Astrocyte (in vitro differentiated cells and primary cell): ENCODE results near the gene ATP12A. TPM values are rescaled to one million over a fixed set of nuclear protein-coding genes. Genes with fewer than 3 reads are reported as not detected.
A peak's percentile ranks its signal among the peaks of the same experiment; 100 is the strongest.

ENCODE experiments used
- DNase-seq: peaks from one replicate; pipeline ENCODE4 v3.0.0-alpha.2; 2010; ENCODE audit warnings: low read depth
- FAIRE-seq: peaks from 2 replicates; lab custom pipeline; 2011; peaks lifted over from hg19 to GRCh38; lab: Jason Lieb, UNC
- H2AFZ ChIP-seq: 2 replicates; pipeline ENCODE4 v1.6.0; 2012; ENCODE audit warnings: low read depth, low read length, inconsistent platforms
- H3K27ac ChIP-seq: 2 replicates; pipeline ENCODE4 v1.5.1; 2011; ENCODE audit warnings: low read depth, low read length, inconsistent platforms
- H3K27me3 ChIP-seq: 2 replicates; pipeline ENCODE4 v1.6.0; 2011; ENCODE audit warnings: low read length, inconsistent platforms; ENCODE audit not compliant: insufficient read depth
- H3K36me3 ChIP-seq: 2 replicates; pipeline ENCODE4 v1.5.1; 2011; ENCODE audit warnings: low read length, inconsistent platforms; ENCODE audit not compliant: insufficient read depth
- H3K4me1 ChIP-seq: 2 replicates; pipeline ENCODE4 v1.5.1; 2011; ENCODE audit warnings: low read length, inconsistent platforms; ENCODE audit not compliant: insufficient read depth
- H3K4me2 ChIP-seq: 2 replicates; pipeline ENCODE4 v1.6.0; 2012; ENCODE audit warnings: low read length, inconsistent platforms
- H3K4me3 ChIP-seq: 2 replicates; pipeline ENCODE4 v1.5.1; 2011; ENCODE audit warnings: low read depth, mild to moderate bottlenecking, low read length, inconsistent platforms; ENCODE audit not compliant: insufficient read depth
- H3K79me2 ChIP-seq: 2 replicates; pipeline ENCODE4 v1.6.0; 2012; ENCODE audit warnings: mild to moderate bottlenecking, low read length, inconsistent platforms; ENCODE audit not compliant: insufficient read depth
- H3K9ac ChIP-seq: 2 replicates; pipeline ENCODE4 v1.6.0; 2012; ENCODE audit warnings: mild to moderate bottlenecking, low read length, inconsistent platforms
- H3K9me3 ChIP-seq: 2 replicates; pipeline ENCODE4 v1.5.1; 2012; ENCODE audit warnings: low read depth, mild to moderate bottlenecking, low read length, inconsistent platforms; ENCODE audit not compliant: insufficient read depth
- H4K20me1 ChIP-seq: 2 replicates; pipeline ENCODE4 v1.6.0; 2012; ENCODE audit warnings: low read length, inconsistent platforms; ENCODE audit not compliant: insufficient read depth
- H3K27ac Mint-ChIP-seq: one replicate; pipeline ENCODE4 v1.8.0; 2021; ENCODE audit warnings: mild to moderate bottlenecking, mixed read lengths; ENCODE audit not compliant: unreplicated experiment
- H3K27me3 Mint-ChIP-seq: one replicate; pipeline ENCODE4 v1.8.0; 2021; ENCODE audit warnings: low read depth, mixed read lengths; ENCODE audit not compliant: unreplicated experiment
- H3K36me3 Mint-ChIP-seq: one replicate; pipeline ENCODE4 v1.8.0; 2021; ENCODE audit warnings: low read depth, mixed read lengths; ENCODE audit not compliant: unreplicated experiment
- H3K4me1 Mint-ChIP-seq: one replicate; pipeline ENCODE4 v1.8.0; 2021; ENCODE audit warnings: low read depth, mixed read lengths; ENCODE audit not compliant: unreplicated experiment
- H3K4me3 Mint-ChIP-seq: one replicate; pipeline ENCODE4 v1.8.0; 2021; ENCODE audit warnings: mild to moderate bottlenecking, moderate library complexity, mixed read lengths; ENCODE audit not compliant: unreplicated experiment
- H3K9me3 Mint-ChIP-seq: one replicate; pipeline ENCODE4 v1.8.0; 2021; ENCODE audit warnings: mild to moderate bottlenecking, mixed read lengths; ENCODE audit not compliant: unreplicated experiment
- EZH2 ChIP-seq: IDR thresholded peaks from 2 replicates; pipeline ENCODE4 v1.6.1; 2012; ENCODE audit warnings: mild to moderate bottlenecking, low read length, inconsistent platforms; ENCODE audit not compliant: insufficient read depth
- total RNA-seq: library from RNA; stranded (reverse); gene quantifications from 2 replicates; pipeline ENCODE4 v1.2.1, GENCODE V29; 2021
- TF ChIP-seq, protein P1 (sequence below): IDR thresholded peaks from 2 replicates; pipeline ENCODE4 v1.5.1; 2011; ENCODE audit warnings: low read depth, mild to moderate bottlenecking, inconsistent platforms, low read length, moderate library complexity; ENCODE audit not compliant: insufficient read depth

Gene ATP12A
- total RNA-seq, 1 donor from 2014 or later: not detected

DNA sequence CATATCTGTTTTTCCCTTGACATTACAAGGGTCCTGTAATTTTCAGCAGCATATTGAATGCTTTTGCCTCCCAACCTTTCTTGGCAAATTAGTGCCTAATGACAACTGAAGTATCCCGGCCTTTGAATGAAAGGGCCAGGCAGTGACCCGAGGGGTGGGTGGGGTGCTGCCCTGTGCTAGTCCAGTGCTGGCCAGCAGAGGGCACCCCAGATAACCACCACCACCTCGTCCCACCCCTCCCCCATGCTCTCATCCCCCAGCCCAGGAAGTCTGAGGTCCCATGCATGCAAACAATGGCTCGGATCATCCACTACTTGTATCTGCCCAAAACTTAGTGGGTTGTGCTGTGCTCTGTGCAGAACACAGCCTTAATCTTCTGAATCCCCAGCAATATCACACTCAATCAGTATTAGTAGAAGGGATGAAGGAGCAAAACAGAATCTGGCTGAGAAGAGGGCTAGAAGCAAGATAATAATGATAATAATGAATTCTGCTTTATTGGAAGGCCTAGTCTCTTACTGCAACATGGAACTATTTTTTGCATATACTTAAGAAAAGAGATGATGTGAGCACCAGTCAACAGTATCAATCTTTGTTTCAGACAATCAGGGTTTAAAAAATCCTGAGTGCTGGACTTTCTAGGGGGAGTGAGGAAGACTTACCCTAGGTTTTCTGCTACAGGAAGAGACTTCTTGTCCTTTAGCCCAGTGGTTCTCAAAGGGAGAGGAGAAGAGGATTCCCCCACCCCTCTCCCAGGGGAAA lies 3.8 kb downstream of the ATP12A start:
- Mint-ChIP-seq H3K9me3 (no peaks in the 10 kb centered on the region), H3K4me3 (no peak overlapping the region), H3K4me1 (peaks cover 24% of the 10 kb centered on the region), H3K27me3 (peaks cover 38% of the 10 kb centered on the region), H3K27ac (peak overlapping the region; percentile 1), H3K36me3 (no peaks in the 10 kb centered on the region)
- peak overlapping the region; percentile 34 for H3K4me2 ChIP-seq
- H3K27me3 ChIP-seq: peaks cover 26% of the 10 kb centered on the region
- peak overlapping the region; percentile 62 for H2AFZ ChIP-seq
- no peak overlapping the region for H3K27ac ChIP-seq
- H3K4me3 ChIP-seq: no peak overlapping the region
- FAIRE-seq: no peak
- H3K4me1 ChIP-seq: peaks cover 12% of the 10 kb centered on the region
- DNase-seq: no peak
- H3K36me3 ChIP-seq: no peaks in the 10 kb centered on the region
- TF ChIP-seq, protein P1, sequence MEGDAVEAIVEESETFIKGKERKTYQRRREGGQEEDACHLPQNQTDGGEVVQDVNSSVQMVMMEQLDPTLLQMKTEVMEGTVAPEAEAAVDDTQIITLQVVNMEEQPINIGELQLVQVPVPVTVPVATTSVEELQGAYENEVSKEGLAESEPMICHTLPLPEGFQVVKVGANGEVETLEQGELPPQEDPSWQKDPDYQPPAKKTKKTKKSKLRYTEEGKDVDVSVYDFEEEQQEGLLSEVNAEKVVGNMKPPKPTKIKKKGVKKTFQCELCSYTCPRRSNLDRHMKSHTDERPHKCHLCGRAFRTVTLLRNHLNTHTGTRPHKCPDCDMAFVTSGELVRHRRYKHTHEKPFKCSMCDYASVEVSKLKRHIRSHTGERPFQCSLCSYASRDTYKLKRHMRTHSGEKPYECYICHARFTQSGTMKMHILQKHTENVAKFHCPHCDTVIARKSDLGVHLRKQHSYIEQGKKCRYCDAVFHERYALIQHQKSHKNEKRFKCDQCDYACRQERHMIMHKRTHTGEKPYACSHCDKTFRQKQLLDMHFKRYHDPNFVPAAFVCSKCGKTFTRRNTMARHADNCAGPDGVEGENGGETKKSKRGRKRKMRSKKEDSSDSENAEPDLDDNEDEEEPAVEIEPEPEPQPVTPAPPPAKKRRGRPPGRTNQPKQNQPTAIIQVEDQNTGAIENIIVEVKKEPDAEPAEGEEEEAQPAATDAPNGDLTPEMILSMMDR: peak; percentile 36
- no peak for TF ChIP-seq EZH2
- H4K20me1 ChIP-seq: no peaks in the 10 kb centered on the region
- no peaks in the 10 kb centered on the region for H3K79me2 ChIP-seq
- no peaks in the 10 kb centered on the region for H3K9me3 ChIP-seq
- no peak overlapping the region for H3K9ac ChIP-seq

DNA sequence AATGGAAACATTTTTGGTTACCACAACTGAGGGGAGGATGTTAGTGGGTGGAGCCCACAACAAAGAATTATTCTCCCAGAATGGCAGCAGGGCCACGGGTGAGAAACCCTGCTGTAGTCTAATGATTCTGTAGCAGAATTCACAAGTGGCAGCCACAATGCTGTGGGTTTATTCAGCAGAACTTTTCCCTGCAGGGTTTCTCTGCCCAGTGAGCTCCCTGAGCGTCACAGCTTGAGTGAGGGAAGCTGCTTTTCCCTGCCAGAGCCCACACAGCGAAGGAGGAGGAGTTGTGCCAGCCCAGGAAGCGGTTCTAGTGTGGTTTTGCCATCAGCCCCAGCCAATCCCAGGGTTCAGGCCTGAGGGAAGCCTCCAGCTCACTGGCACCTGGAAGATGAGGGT lies 4.4 kb downstream of the ATP12A start:
- no peaks in the 10 kb centered on the region for H4K20me1 ChIP-seq
- no peak for FAIRE-seq
- Mint-ChIP-seq H3K4me3 (no peak overlapping the region), H3K36me3 (no peaks in the 10 kb centered on the region), H3K27me3 (peaks cover 38% of the 10 kb centered on the region), H3K27ac (no peak overlapping the region), H3K9me3 (no peaks in the 10 kb centered on the region), H3K4me1 (peaks cover 24% of the 10 kb centered on the region)
- H3K27me3 ChIP-seq: peaks cover 23% of the 10 kb centered on the region
- no peaks in the 10 kb centered on the region for H3K79me2 ChIP-seq
- no peaks in the 10 kb centered on the region for H3K9me3 ChIP-seq
- peaks cover 12% of the 10 kb centered on the region for H3K4me1 ChIP-seq
- peak overlapping the region; percentile 34 for H3K4me2 ChIP-seq
- H3K4me3 ChIP-seq: no peak overlapping the region
- TF ChIP-seq, protein P1: no peak
- TF ChIP-seq EZH2: no peak
- no peaks in the 10 kb centered on the region for H3K36me3 ChIP-seq
- DNase-seq: no peak
- H3K27ac ChIP-seq: no peak overlapping the region
- peak overlapping the region; percentile 62 for H2AFZ ChIP-seq
- no peak overlapping the region for H3K9ac ChIP-seq

- Histone ChIP-seq H3K4me3 (no peak overlapping the region), H3K9me3 (no peaks in the 10 kb centered on the region), H3K79me2 (no peaks in the 10 kb centered on the region), H3K27me3 (peaks cover 16% of the 10 kb centered on the region), H3K4me2 (peak overlapping the region; percentile 34), H3K27ac (no peak overlapping the region), H4K20me1 (no peaks in the 10 kb centered on the region), H3K4me1 (peaks cover 12% of the 10 kb centered on the region), H2AFZ (no peak overlapping the region), H3K9ac (no peak overlapping the region), H3K36me3 (no peaks in the 10 kb centered on the region)
- H3K9me3 Mint-ChIP-seq: no peaks in the 10 kb centered on the region
- peaks cover 40% of the 10 kb centered on the region for H3K27me3 Mint-ChIP-seq
- H3K27ac Mint-ChIP-seq: no peak overlapping the region
- H3K36me3 Mint-ChIP-seq: no peaks in the 10 kb centered on the region
- FAIRE-seq (no peak), DNase-seq (no peak)
- H3K4me3 Mint-ChIP-seq: no peak overlapping the region
- TF ChIP-seq, protein P1: no peak
- TF ChIP-seq EZH2: no peak
- peaks cover 24% of the 10 kb centered on the region for H3K4me1 Mint-ChIP-seq
Measured at GRCh38 chr13:24685314-24685713, 5.1 kb downstream of the ATP12A start.
